Upper lobe of left lung (tissue), 4 donors: ENCODE data around the gene RCC1.

Source experiments
- CTCF ChIP-seq, 6 experiments: fragments of 450-650 bp in 4 of 6; fragments of 200-600 bp in 2 of 6; sonication (generic) in 2 of 6; IDR thresholded peaks; one replicate each; pipeline ENCODE4 v1.5.1; 2016 to 2019; ENCODE audit warnings: antibody characterized with exemption in 6 of 6
- EP300 ChIP-seq, 4 donors: sonication (generic); formaldehyde crosslinking; IDR thresholded peaks; one replicate each; pipeline ENCODE4 v1.5.1; 2017; ENCODE audit warnings: antibody characterized with exemption in 4 of 4, control low read depth in 2 of 4
- POLR2A ChIP-seq, 4 donors: fragments of 450-650 bp; IDR thresholded peaks; one replicate each; pipeline ENCODE4 v1.5.1; 2016 to 2017; ENCODE audit warnings: antibody characterized with exemption in 4 of 4, mild to moderate bottlenecking in 2 of 4
- POLR2AphosphoS5 ChIP-seq, 2 donors: sonication (generic); formaldehyde crosslinking; IDR thresholded peaks; one replicate each; pipeline ENCODE4 v1.5.1; 2017; ENCODE audit warnings: antibody characterized with exemption in 2 of 2

GRCh38 chr1:28551381-28551780 lies 45.5 kb downstream of the RCC1 start:
- TF ChIP-seq POLR2AphosphoS5 (IDR thresholded peaks at IDR 0.05): no peak
- TF ChIP-seq POLR2A (IDR thresholded peaks at IDR 0.05): no peak
- TF ChIP-seq CTCF (IDR thresholded peaks at IDR 0.05): no peak
- TF ChIP-seq EP300 (IDR thresholded peaks at IDR 0.05): no peak
